BE2C (cell line): ENCODE results near the gene SLC24A3.

ENCODE experiments used
- DNase-seq: peaks from one replicate; pipeline ENCODE4 v3.0.0-alpha.2; 2020
- H3K27me3 ChIP-seq: fragments of 250-450 bp; sonication (Bioruptor Pico); 2 replicates; pipeline ENCODE4 v1.5.1; 2020; ENCODE audit warnings: mild to moderate bottlenecking
- H3K36me3 ChIP-seq: fragments of 250-450 bp; sonication (Bioruptor Pico); 2 replicates; pipeline ENCODE4 v1.5.1; 2020; ENCODE audit warnings: mild to moderate bottlenecking
- H3K4me1 ChIP-seq: fragments of 250-450 bp; sonication (Bioruptor Pico); 2 replicates; pipeline ENCODE4 v1.5.1; 2020
- H3K4me3 ChIP-seq: 2 replicates; pipeline ENCODE4 v1.5.1; 2011; ENCODE audit warnings: low read depth, low read length
- H3K9me3 ChIP-seq: fragments of 250-450 bp; sonication (Bioruptor Pico); 2 replicates; pipeline ENCODE4 v1.5.1; 2020
- CTCF ChIP-seq: IDR thresholded peaks from 2 replicates; pipeline ENCODE4 v1.5.1; 2012; ENCODE audit warnings: mild to moderate bottlenecking, low read depth, low read length

The SLC24A3 gene

GRCh38 chr20:19382386-19383340 is 170.2 kb downstream of the SLC24A3 start:
- no peak for TF ChIP-seq CTCF
- Histone ChIP-seq H3K4me3 (no peak overlapping the region), H3K27me3 (no peaks in the 10 kb centered on the region), H3K36me3 (no peaks in the 10 kb centered on the region), H3K4me1 (no peaks in the 10 kb centered on the region), H3K9me3 (no peaks in the 10 kb centered on the region)
- no peak for DNase-seq

DNA sequence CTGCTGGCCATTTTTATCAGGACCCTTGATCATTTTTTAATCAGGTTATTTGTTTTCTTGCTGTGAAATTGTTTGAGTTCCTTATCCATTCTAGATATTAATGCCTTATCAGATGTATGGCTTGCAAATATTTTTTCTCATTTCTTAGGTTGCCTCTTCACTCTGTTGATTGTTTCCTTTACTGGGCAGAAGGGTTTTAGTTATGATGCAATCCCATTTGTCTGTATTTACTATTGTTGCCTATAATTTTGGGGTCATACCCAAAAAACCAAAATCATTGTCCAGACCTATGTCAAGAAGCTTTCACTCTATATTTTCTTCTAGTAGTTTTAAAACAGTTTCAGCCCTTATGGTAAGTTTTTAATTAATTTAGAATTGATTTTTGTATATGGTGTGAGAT is 172.5 kb downstream of the SLC24A3 start:
- Histone ChIP-seq H3K4me1 (no peaks in the 10 kb centered on the region), H3K36me3 (no peaks in the 10 kb centered on the region), H3K4me3 (no peak overlapping the region), H3K27me3 (no peaks in the 10 kb centered on the region), H3K9me3 (no peaks in the 10 kb centered on the region)
- no peak for TF ChIP-seq CTCF
- DNase-seq, result no peak

DNA sequence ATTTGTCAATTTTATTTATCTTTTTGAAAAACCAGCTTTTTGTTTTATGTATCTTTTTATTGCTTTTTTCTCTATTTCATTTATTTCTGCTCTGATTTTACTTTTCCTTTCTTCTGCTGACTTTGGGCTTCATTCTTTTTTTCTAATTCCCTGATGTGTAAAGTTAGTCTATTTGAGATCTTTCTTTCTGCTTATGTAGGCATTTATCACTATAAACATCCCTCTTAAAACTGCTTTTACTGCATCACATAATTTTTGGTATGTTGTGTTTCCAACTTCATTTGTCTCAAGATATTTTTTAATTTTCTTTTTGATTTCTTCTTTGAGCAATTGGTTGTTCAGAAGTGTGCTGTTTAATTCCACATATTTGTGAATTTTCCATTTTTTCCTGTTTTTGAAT is 174.8 kb downstream of the SLC24A3 start:
- TF ChIP-seq CTCF, result no peak
- H3K36me3 ChIP-seq, result no peaks in the 10 kb centered on the region
- no peaks in the 10 kb centered on the region for H3K27me3 ChIP-seq
- DNase-seq, result no peak
- no peaks in the 10 kb centered on the region for H3K4me1 ChIP-seq
- no peak overlapping the region for H3K4me3 ChIP-seq
- H3K9me3 ChIP-seq, result no peaks in the 10 kb centered on the region

- Histone ChIP-seq H3K36me3 (no peaks in the 10 kb centered on the region), H3K4me1 (no peaks in the 10 kb centered on the region), H3K27me3 (no peaks in the 10 kb centered on the region), H3K4me3 (no peak overlapping the region), H3K9me3 (no peaks in the 10 kb centered on the region)
- no peak for TF ChIP-seq CTCF
- no peak for DNase-seq
These were observed 180.1 kb downstream of the SLC24A3 start for GRCh38 chr20:19392344-19393130.

DNA sequence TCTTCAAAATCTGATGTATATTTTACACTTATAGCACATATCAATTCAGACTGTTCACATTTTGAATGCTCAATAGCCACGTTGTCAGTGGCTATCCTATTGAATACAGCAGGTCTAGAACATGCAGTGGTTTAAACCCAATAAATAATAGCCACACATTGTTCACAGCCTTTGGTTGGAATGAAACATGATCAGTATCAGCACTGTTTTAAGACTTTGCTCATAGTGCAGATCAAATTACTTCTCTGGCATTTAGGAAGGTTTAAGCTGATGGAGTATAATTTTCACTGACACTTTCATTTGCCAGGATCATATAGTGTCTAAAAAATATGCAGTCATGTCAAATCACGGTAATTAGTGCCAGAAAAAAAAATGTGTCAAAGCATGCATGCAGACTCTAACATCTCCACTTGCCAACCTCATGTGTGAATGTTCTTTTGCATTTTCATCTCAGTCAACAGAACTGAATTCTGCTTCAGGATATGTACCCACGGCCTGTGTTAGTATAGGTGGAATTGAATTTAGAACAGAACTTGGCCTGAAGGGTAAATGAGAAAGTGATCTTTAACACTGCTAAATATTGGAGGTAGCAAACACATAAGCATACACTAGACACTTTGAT is 184.1 kb downstream of the SLC24A3 start:
- DNase-seq, result no peak
- H3K36me3 ChIP-seq, result no peaks in the 10 kb centered on the region
- no peaks in the 10 kb centered on the region for H3K27me3 ChIP-seq
- no peaks in the 10 kb centered on the region for H3K4me1 ChIP-seq
- TF ChIP-seq CTCF, result no peak
- H3K9me3 ChIP-seq, result no peaks in the 10 kb centered on the region
- no peak overlapping the region for H3K4me3 ChIP-seq
